Measurements from ENCODE around the gene MAST1. TPM values are rescaled to one million over a fixed set of nuclear protein-coding genes. Genes with fewer than 3 reads are reported as not detected.
"Not testable (repeated sequence)": the region's sequence is repeated elsewhere in the genome, so short reads cannot be mapped to it uniquely, and the experiment has no call there.

The MAST1 gene
- total RNA-seq, result 0.49 and 1.1 TPM in 2 replicates

DNA sequence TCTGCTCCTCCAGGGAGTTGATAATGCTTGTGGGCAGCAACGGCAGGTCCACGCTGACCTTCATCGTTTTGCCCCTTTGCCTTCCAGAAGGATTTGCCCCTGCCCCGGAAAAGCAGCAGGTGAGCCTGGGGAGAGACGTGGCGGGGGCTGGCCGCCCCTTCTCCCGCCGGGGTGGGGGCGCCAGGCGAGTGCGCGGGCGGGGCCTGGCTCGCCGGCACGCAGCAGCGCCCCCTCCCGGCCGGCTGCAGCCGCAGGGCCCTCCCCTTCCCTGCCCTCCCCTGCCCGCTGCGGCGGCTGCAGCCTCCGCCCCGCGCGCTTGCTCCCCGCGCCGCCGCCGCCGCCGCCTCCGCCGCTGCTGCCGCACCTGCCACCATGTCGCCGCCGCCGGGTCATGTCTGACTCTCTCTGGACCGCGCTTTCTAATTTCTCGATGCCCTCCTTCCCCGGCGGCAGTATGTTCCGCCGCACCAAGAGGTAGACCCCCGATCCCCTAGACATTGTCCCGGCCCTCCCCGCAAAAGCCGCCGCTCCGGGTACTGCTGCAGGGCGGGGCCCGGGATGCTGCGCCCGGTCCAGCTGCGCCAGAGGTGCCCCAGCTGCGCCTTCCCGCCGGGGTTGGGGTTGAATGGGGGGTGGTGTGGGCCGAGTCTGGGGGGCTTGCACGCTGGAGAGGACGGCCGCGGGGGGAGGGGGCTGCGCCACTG lies at the start of gene MAST1:
Gene MAST1 (plus strand): TSS at position 334 of the 704 bp plus-strand sequence. CDS start 58 bp downstream, at position 392.
- intact Hi-C loops (cut with micrococcal nuclease), result loop anchor here (5.0 kb wide), 1 partner anchor 259 kb away; no protein-coding TSS in a partner anchor

DNA sequence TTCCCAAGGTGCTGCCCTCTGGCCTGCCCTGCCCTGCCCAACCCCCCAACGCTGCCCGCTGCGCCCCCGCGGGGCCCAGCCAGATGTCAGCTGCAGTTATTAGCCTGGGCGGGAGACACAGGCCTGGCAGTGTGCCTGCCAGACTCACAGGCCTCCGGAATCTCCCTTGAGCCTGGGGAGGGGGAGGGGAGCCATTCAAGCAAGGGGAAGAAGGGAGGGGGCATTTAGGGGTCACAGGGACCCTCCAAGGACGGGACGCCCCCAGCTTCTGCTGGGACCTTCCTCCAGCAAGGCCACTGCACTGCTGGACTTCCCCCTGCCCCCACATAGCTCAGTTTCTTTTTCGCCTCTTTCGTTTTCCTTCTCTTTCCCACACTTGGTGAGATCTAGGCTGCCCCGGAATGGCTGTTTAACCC lies 49.6 kb upstream of the MAST1 start:
- intact Hi-C loops (cut with micrococcal nuclease), result loop anchor here (1.0 to 10.0 kb wide), 2 partner anchors 10 to 1736 kb away; partner anchors contain the start of gene TECR

DNA sequence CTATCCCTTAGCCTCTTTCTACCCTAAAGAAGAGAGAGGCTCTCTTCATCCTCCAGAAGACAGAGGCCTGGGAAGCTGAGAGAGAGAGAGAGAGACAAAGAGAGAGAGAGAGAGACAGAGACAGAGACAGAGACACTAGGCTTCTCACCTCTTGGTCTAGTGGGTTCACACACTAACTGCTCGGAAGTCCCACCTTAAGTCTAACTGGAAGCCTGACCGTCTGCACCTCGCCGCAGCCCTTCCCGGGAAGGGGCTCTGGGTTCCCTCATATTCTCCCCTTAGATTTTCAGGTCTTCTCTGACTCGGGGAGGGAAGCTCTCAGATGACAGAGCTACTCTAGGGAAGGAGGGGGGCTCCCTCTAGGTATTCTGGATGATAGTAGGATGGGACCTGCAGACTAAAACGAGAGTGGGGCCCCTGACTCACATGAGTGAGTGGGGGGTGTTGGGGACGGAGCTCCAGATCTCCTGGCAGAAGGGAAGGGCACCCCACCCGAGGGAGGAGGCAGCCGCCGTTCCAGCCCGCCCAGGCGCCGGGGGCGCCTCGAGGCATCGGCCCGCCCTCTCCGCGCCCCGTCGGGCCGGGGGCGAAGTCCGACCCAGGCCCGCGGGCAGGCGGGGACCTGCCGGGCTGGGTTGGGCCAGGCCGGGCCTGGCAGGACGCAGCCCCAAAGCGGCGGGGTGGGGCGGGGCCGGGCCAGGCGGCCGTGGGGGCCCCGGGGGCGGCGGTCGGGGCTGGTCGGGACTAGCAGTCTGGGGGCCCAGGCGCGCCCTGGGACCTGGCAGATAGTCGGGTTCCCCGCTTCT lies 49.0 kb upstream of the MAST1 start:
- intact Hi-C loops (cut with micrococcal nuclease), result loop anchor here (1.0 to 10.0 kb wide), 2 partner anchors 11 to 1736 kb away; partner anchors contain the start of gene TECR

DNA sequence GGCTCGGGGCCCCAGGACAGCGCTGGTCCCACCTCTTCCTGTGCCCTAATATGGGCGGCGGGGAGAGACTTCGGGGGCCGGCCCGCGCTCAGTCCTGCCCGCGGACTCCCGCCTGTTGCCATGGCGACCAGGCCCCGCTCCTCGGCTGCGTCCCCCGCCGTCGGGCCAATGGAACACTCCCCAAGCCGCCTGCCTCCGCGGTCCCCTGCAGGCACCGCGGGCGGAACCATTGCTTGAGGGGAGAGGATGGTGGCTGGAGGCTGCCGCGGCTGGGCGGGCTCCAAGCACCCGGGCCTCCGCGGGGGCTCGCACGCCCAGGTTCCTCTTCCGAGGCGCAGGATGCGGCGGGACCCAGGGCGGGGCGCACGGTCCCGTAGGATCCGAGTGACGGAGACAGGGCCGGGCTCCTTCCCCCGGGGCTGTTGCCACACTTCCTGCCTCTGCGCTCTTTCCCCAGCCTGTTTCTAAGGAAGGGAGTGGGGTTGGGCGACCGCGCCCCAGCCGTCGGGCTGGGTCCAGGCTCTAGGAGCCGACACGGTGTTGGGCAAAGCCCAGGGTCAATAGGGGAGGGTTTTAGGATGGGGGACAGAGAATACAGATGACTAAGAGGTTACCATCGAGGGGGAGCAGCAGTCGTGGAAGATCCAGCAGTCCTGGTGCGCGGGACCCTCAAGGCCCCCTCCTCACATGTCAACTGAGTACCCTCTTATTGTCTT lies 48.3 kb upstream of the MAST1 start:
- intact Hi-C loops (cut with micrococcal nuclease), result loop anchor here (1.0 to 10.0 kb wide), 6 partner anchors 12 to 1735 kb away; partner anchors contain the start of genes CALR, DHPS, IER2 and STX10

DNA sequence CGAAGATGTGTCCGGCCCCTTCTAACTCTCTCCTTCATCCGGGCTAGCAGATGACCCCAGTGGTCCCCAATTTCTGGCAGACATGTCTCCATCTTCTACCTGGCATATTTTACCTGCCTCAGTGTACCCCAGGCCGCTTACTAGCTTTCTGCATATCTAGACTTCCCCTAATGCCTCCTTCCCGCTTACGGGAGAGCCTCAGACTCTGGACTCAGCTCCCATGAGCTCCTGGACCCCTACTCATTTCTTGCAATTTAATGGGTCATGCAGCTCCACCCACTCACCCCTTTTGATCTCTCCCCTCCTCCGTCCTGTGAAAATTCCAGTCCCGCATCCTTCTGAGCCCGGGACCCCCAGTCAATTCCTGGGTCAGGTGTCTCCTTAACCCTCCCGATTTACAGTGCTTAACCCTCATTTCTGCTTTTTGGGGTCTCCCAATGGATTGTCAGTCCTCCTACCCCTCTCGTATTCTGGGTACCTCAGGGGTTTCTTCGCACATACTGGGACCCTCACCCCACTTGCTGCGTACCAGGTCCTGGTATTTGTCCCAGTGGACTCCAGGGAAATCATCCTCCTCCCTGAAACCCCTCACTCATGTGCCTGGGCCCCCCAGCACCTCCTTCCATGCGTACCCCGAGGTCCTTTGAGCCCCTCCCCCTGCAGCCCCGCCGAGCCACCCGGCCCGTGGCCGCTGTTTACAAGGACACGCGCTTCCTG lies 47.5 kb upstream of the MAST1 start:
- intact Hi-C loops (cut with micrococcal nuclease), result loop anchor here (1.0 to 5.0 kb wide), 6 partner anchors 8 to 365 kb away; partner anchors contain the start of genes CALR, DHPS, IER2 and STX10

DNA sequence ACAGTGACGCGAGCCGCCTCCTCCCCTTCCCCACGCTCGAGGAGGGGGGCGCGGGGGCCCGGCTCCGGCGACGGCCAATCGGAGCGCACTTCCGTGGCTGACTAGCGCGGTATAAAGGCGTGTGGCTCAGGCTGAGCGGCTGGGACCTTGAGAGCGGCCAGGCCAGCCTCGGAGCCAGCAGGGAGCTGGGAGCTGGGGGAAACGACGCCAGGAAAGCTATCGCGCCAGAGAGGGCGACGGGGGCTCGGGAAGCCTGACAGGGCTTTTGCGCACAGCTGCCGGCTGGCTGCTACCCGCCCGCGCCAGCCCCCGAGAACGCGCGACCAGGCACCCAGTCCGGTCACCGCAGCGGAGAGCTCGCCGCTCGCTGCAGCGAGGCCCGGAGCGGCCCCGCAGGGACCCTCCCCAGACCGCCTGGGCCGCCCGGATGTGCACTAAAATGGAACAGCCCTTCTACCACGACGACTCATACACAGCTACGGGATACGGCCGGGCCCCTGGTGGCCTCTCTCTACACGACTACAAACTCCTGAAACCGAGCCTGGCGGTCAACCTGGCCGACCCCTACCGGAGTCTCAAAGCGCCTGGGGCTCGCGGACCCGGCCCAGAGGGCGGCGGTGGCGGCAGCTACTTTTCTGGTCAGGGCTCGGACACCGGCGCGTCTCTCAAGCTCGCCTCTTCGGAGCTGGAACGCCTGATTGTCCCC lies 46.8 kb upstream of the MAST1 start, which contains the start of gene JUNB:
Gene JUNB (plus strand): TSS at position 142 of the 706 bp plus-strand sequence. CDS start 286 bp downstream, at position 428.
- intact Hi-C loops (cut with micrococcal nuclease), result loop anchor here (1.0 to 5.0 kb wide), 6 partner anchors 9 to 364 kb away; partner anchors contain the start of genes CALR, DHPS, IER2 and STX10

DNA sequence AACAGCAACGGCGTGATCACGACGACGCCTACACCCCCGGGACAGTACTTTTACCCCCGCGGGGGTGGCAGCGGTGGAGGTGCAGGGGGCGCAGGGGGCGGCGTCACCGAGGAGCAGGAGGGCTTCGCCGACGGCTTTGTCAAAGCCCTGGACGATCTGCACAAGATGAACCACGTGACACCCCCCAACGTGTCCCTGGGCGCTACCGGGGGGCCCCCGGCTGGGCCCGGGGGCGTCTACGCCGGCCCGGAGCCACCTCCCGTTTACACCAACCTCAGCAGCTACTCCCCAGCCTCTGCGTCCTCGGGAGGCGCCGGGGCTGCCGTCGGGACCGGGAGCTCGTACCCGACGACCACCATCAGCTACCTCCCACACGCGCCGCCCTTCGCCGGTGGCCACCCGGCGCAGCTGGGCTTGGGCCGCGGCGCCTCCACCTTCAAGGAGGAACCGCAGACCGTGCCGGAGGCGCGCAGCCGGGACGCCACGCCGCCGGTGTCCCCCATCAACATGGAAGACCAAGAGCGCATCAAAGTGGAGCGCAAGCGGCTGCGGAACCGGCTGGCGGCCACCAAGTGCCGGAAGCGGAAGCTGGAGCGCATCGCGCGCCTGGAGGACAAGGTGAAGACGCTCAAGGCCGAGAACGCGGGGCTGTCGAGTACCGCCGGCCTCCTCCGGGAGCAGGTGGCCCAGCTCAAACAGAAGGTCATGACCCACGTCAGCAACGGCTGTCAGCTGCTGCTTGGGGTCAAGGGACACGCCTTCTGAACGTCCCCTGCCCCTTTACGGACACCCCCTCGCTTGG lies 46.1 kb upstream of the MAST1 start:
- intact Hi-C loops (cut with micrococcal nuclease), result loop anchor here (5.0 kb wide), 1 partner anchor 180 kb away; the partner anchor contains the start of genes ZNF490 and ZNF791

DNA sequence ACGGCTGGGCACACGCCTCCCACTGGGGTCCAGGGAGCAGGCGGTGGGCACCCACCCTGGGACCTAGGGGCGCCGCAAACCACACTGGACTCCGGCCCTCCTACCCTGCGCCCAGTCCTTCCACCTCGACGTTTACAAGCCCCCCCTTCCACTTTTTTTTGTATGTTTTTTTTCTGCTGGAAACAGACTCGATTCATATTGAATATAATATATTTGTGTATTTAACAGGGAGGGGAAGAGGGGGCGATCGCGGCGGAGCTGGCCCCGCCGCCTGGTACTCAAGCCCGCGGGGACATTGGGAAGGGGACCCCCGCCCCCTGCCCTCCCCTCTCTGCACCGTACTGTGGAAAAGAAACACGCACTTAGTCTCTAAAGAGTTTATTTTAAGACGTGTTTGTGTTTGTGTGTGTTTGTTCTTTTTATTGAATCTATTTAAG lies 45.4 kb upstream of the MAST1 start:
- intact Hi-C loops (cut with micrococcal nuclease), result loop anchor here (1.0 to 5.0 kb wide), 2 partner anchors 71 to 181 kb away; partner anchors contain the start of genes ZNF490 and ZNF791

DNA sequence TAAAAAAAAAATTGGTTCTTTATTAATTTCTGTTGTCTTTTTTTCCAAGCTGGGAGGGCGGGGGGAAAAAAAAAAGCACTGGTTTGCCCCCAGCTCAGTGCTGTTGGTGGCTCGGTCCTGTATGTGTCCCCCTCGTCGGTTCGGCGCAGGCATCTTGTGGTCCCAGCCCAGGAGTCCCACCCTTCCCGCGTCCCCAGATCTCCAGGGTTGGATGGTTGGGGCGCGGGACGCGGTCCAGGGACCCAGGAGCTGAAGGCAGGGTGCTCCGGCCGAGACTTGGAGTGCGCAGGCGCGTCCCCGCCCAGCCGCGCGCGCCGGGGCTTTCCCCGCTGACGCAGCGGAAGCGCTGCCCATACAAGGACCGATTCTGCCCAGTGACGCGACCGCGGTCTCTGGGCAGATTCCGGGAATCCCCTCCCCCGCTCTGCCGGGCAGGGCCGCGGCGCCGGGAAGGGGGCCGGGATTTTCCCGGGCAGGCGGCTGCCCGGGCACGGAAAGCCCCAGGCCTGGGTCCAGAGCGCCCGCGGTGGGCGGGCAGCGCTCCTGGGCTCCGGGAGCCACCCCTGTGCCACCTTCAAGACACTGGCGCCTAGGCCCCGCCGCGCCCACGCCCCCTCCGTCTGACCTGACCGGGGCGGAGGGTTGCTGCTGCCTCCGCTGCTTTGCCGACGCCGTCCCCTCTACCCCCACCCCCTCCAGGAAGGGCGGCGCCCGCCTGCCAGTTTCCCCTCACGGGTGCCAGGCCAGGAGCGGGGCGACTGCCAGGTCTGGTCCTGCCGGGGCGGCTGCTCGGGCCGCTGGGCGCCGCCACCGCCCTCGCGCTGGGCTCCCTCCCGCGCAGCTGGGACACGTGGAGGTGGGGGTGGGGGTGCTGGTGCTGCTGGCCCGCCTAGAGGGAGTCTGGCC lies 44.8 kb upstream of the MAST1 start:
- intact Hi-C loops (cut with micrococcal nuclease), result loop anchor here (1.0 to 5.0 kb wide), 2 partner anchors 71 to 181 kb away; partner anchors contain the start of genes ZNF490 and ZNF791

DNA sequence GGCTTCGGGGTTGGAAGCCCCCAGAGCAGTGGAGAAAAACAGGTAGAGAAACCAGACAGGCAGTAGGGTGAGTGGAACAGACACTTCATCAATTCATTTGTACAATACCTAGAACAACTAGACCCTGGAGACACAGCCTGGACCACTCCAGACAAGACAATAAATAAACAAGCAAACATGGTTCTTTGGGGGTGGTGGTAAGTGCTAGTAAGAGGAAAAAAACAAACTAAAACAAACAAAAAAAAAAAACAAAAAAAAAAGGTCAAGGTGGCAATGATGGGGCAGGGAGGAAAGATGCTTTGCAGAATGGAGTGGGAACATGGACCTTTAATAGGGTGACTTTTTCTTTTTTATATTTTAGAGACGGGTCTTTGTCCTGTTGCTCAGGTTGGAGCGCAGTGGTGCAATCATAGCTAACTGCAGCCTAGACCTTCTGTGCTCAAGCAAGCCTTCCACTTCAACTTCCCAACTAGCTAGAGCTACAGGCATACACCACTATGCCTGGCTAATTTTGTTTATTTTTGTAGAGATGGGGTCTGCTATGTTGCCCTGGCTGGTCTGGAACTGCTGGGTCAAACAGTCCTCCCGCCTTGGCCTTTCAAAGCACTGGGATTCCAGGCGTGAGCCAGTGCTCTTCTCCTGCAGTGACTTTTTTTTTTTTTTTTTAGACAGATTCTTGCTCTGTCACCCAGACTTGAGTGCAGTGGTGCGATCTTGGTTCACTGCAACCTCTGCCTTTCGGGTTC lies 43.9 kb upstream of the MAST1 start:
- intact Hi-C loops (cut with micrococcal nuclease), result loop anchor here (5.0 kb wide), 1 partner anchor 182 kb away; the partner anchor contains the start of genes ZNF490 and ZNF791

DNA sequence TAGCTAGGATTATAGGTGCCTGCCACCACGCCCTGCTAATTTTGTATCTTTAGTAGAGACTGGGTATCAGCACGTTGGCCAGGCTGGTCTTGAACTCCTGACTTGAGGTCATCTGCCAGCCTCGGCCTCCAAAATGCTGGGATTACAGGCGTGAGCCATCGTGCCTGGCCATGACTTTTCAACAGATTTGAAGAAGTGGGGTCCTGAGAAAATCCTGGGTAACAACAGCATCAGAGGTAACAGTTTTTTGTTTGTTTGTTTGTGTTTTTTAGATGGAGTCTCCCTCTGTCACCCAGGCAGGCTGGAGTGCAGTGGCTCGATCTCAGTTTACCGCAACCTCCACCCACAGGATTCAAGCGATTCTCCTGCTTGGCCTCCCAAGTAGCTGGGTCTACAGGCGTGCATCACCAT lies 43.3 kb upstream of the MAST1 start:
- intact Hi-C loops (cut with micrococcal nuclease), result loop anchor here (5.0 kb wide), 1 partner anchor 183 kb away; the partner anchor contains the start of genes ZNF490 and ZNF791

DNA sequence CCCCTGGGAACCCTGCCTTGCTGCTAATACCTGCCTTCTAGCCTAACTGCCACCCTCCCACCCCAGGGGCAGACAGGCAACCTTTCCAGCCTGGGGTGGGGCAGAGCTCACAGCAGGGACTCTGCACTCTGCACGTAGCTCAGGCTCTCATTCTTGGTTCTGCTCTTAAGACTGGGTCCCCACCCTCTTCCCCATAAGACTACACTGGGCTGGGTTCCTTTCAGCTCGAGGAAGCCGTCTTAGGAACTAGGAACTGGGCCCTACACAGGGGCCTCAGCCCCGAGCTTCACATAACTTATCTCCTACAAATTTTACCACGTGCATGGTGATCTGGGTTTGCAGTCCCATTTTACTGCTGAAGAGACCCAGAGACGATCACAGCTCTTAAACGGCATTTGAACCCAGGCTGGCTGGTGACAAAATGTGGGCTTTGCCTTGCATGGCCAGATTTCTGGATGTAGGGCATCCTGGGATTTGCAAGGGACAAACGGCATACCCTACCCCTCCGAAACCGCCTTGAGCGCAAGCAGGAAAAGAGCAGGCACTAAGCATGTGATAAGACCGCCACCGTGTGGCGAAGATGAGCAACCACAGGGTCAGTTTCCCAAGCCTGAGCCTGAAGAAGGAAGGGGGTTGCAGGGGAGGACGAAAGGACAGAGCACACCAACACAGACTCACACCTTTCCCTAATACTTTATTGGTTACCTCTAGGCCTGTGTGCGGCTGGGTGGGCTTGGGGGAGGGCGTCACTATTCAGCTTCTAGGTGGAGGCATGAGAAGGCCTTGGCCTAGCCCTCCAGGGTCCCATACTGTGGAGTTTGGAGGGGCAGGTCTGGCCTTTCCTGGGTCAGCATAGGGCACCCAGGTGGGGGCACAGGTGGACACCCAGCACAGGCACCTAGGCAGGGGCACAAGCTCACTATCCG lies 41.9 kb upstream of the MAST1 start:
- intact Hi-C loops (cut with micrococcal nuclease), result loop anchor here (1.0 kb wide), 5 partner anchors 19 to 79 kb away; no protein-coding TSS in a partner anchor

DNA sequence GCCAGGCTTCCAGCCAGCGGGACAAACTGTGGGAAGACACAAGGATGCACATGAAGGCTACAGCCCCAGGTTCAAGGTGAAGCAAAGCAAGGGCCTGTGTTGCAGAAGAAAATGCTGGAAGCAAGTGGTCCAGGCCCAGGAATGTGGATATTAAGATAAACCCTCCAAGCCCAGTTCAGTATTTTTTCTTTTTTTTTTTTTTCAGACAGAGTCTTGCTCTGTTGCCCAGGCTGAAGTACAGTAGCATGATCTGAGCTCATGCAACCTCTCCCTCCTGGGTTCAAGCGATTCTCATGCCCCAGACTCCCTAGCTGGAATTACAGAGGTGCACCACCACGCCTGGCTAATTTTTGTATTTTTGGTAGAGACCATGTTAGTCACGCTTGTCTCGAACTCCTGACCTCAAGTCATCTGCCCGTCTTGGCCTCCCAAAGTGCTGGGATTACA lies 41.2 kb upstream of the MAST1 start:
- intact Hi-C loops (cut with micrococcal nuclease), result no loop called here

DNA sequence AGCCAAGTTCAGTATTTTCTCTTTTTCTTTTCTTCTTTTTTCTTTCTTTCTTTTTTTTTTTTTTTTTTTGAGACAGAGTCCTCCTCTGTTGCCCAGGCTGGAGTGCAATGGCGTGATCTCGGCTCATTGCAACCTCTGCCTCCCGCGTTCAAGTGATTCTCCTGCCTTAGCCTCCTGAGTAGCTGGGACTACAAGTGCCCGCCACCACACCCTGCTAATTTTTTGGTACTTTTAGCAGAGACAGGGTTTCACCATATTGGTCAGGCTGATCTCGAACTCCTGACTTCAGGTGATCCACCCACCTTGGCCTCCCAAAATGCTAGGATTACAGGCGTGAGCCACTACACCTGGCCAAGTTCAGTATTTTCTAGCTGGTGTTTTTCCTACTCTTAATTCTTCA lies 40.7 kb upstream of the MAST1 start:
- intact Hi-C loops (cut with micrococcal nuclease), result not testable (repeated sequence)

DNA sequence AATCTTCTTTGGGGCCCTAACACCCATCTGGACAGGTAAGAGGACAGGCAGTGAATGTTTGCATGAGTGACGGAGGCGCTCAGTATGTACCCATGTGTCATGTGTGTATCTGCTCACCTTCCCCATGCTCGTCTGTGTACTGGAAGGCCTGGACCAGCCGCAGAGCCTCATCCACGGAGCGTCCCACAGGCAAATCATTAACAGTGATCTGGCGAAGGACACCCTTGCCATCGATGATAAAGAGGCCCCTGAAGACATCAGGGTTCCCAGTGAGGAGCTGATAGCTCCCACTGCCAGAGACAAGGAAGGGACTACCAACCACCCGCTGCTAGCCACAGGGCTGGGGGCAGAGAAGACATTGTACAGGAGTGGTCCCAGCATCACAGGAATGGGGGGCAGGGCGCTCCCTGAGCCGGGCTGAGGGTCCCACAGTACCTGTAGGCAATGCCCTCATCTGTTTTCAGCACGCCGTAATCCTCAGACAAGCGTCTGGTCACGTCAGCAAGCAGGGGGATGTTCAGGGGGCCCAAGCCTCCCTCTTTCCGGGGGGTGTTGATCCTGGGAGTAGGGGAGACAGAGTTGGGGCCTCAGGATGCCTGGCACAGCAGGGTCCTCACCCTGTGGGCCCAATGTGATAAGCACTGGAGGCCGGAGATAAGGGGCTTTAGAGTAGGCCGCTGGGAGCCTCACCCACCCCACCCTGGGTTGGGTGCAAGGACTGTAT lies 38.4 kb upstream of the MAST1 start:
- intact Hi-C loops (cut with micrococcal nuclease), result loop anchor here (2.0 kb wide), 1 partner anchor 77 kb away; the partner anchor contains the start of gene TNPO2
